Stimulated activated effector memory CD8-positive, alpha-beta T cell treated with anti-CD3 and anti-CD28 coated beads, Interleukin-12 subunit alpha, Interleukin-12 subunit beta, amount 100 ng/mL, for 72 hours (primary cell): ENCODE data around the gene AIF1.

ENCODE experiments used
- ATAC-seq: fragments of 150-1000 bp; cut with Tn5 transposase; 2 replicates; pipeline ENCODE4 v1.10.0; 2021
- DNase-seq, 2 donors: peaks; one replicate each; pipeline ENCODE4 v3.0.0; 2021 to 2022; ENCODE audit warnings: low spot score in 2 of 2
- H3K27ac Mint-ChIP-seq: one replicate; pipeline ENCODE4 v1.8.0; 2022; ENCODE audit warnings: mild to moderate bottlenecking, mixed read lengths
- H3K36me3 Mint-ChIP-seq: one replicate; pipeline ENCODE4 v1.8.0; 2022; ENCODE audit warnings: mild to moderate bottlenecking, mixed read lengths
- H3K4me1 Mint-ChIP-seq: one replicate; pipeline ENCODE4 v1.8.0; 2022; ENCODE audit warnings: mixed read lengths
- H3K4me3 Mint-ChIP-seq: one replicate; pipeline ENCODE4 v1.8.0; 2022; ENCODE audit warnings: mild to moderate bottlenecking, mixed read lengths
- H3K9me3 Mint-ChIP-seq: one replicate; pipeline ENCODE4 v1.8.0; 2022; ENCODE audit warnings: mixed read lengths

AIF1 gene

GRCh38 chr6:31624070-31624469, 9.0 kb downstream of the AIF1 start:
- Mint-ChIP-seq H3K36me3 (peaks cover 94% of the 10 kb centered on the region), H3K4me1 (peaks cover 38% of the 10 kb centered on the region), H3K4me3 (no peak overlapping the region), H3K9me3 (no peaks in the 10 kb centered on the region), H3K27ac (peak overlapping the region; percentile 51)
- ATAC-seq (no peak), DNase-seq (no peak)

GRCh38 chr6:31626952-31627351, 11.9 kb downstream of the AIF1 start:
- H3K4me1 Mint-ChIP-seq = peaks cover 29% of the 10 kb centered on the region
- no peaks in the 10 kb centered on the region for H3K9me3 Mint-ChIP-seq
- peak overlapping the region; percentile 82 for H3K27ac Mint-ChIP-seq
- DNase-seq (no peak), ATAC-seq (no peak)
- H3K4me3 Mint-ChIP-seq = no peak overlapping the region
- H3K36me3 Mint-ChIP-seq = peaks cover 100% of the 10 kb centered on the region

GRCh38 chr6:31627690-31628287, 12.8 kb downstream of the AIF1 start:
- no peak for DNase-seq
- Mint-ChIP-seq H3K27ac (peak overlapping the region; percentile 82), H3K4me1 (peaks cover 24% of the 10 kb centered on the region), H3K9me3 (no peaks in the 10 kb centered on the region), H3K4me3 (no peak overlapping the region), H3K36me3 (peaks cover 100% of the 10 kb centered on the region)
- no peak for ATAC-seq

- H3K27ac Mint-ChIP-seq = no peak overlapping the region
- ATAC-seq = no peak
These were observed 14.0 kb downstream of the AIF1 start for GRCh38 chr6:31629014-31629413.

GRCh38 chr6:31630177-31630934, 15.3 kb downstream of the AIF1 start:
- DNase-seq = no peak
- no peak for ATAC-seq
- Mint-ChIP-seq H3K36me3 (peaks cover 100% of the 10 kb centered on the region), H3K27ac (peak overlapping the region; percentile 1), H3K9me3 (no peaks in the 10 kb centered on the region), H3K4me1 (peaks cover 35% of the 10 kb centered on the region), H3K4me3 (no peak overlapping the region)

More at GRCh38 chr6:31629014-31629413, 14.0 kb downstream of the AIF1 start:
- peaks cover 33% of the 10 kb centered on the region for H3K4me1 Mint-ChIP-seq
- peaks cover 100% of the 10 kb centered on the region for H3K36me3 Mint-ChIP-seq
- no peak for DNase-seq
- no peaks in the 10 kb centered on the region for H3K9me3 Mint-ChIP-seq
- H3K4me3 Mint-ChIP-seq = no peak overlapping the region

DNA sequence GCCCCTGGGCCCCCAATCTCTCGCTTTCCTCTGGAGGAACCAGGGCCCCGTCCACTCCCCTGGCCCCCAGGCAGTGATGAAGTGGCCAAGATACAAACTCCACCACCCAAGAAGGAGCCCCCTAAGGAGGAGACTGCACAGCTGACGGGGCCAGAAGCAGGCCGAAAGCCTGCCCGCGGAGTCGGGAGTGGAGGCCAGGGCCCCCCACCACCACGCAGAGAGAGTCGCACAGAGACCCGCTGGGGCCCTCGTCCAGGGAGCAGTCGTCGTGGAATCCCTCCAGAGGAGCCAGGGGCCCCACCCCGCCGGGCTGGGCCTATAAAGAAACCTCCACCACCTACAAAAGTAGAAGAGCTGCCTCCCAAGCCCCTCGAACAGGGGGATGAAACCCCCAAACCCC, 16.2 kb downstream of the AIF1 start:
- no peaks in the 10 kb centered on the region for H3K9me3 Mint-ChIP-seq
- no peak for DNase-seq
- H3K4me3 Mint-ChIP-seq = no peak overlapping the region
- no peak for ATAC-seq
- peak overlapping the region; percentile 83 for H3K27ac Mint-ChIP-seq
- H3K4me1 Mint-ChIP-seq = peaks cover 33% of the 10 kb centered on the region
- peaks cover 100% of the 10 kb centered on the region for H3K36me3 Mint-ChIP-seq

GRCh38 chr6:31631681-31632278, 16.7 kb downstream of the AIF1 start:
- Mint-ChIP-seq H3K4me1 (peaks cover 29% of the 10 kb centered on the region), H3K9me3 (no peaks in the 10 kb centered on the region), H3K4me3 (no peak overlapping the region), H3K27ac (peak overlapping the region; percentile 83), H3K36me3 (peaks cover 100% of the 10 kb centered on the region)
- ATAC-seq = no peak
- no peak for DNase-seq

DNA sequence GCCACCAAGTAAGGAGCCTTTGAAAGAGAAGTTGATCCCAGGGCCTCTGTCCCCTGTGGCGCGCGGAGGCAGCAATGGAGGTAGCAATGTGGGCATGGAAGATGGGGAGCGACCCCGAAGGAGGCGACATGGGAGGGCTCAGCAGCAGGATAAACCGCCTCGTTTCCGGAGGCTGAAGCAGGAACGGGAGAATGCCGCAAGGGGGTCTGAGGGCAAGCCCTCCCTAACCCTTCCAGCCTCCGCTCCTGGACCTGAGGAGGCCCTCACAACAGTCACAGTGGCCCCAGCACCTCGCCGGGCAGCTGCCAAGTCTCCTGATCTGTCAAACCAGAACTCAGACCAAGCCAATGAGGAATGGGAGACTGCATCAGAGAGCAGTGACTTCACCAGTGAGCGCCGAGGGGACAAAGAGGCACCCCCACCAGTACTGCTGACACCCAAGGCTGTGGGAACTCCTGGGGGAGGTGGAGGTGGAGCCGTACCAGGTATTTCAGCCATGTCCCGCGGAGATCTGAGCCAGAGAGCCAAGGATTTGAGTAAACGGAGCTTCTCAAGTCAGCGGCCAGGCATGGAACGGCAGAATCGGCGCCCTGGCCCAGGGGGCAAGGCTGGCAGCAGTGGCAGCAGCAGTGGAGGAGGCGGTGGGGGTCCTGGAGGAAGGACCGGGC, 17.4 kb downstream of the AIF1 start:
- no peak for ATAC-seq
- Mint-ChIP-seq H3K27ac (peak overlapping the region; percentile 83), H3K9me3 (no peaks in the 10 kb centered on the region), H3K4me1 (peaks cover 23% of the 10 kb centered on the region), H3K36me3 (peaks cover 100% of the 10 kb centered on the region), H3K4me3 (no peak overlapping the region)
- DNase-seq = no peak

- no peak for ATAC-seq
- peaks cover 15% of the 10 kb centered on the region for H3K4me1 Mint-ChIP-seq
- H3K4me3 Mint-ChIP-seq = no peak overlapping the region
- H3K36me3 Mint-ChIP-seq = peaks cover 100% of the 10 kb centered on the region
- H3K9me3 Mint-ChIP-seq = no peaks in the 10 kb centered on the region
- DNase-seq = no peak
- H3K27ac Mint-ChIP-seq = peak overlapping the region; percentile 83
These were observed 18.4 kb downstream of the AIF1 start for GRCh38 chr6:31633447-31633846.

- Mint-ChIP-seq H3K4me1 (peaks cover 15% of the 10 kb centered on the region), H3K4me3 (no peak overlapping the region), H3K27ac (peak overlapping the region; percentile 38), H3K9me3 (no peaks in the 10 kb centered on the region), H3K36me3 (peaks cover 100% of the 10 kb centered on the region)
- DNase-seq = no peak
- ATAC-seq = no peak
These were observed 19.1 kb downstream of the AIF1 start for GRCh38 chr6:31634131-31634530.

DNA sequence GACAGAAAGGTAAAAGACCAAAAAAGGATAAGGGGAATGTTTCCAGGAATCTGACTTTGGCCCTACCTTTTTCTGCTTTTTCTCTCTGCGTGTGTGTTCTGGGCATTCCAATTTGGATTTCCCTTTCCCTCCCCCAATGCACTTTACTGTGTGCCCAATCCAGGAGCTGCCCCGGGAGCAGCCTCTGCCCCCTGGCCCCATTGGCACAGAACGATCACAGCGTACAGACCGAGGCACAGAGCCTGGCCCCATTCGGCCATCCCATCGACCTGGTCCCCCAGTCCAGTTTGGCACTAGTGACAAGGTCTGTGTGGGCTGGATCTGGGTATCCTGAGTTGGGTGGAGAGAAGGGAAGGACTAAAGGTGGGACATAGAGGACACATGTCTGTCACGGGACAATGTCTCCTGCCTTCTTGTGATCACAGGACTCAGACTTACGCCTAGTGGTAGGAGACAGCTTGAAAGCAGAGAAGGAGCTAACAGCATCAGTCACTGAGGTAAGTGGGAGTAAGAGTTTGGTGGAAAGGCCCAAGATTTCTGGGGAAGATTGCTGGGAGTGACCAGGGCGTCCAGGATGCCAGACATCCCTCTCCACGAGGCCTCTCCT, 20.0 kb downstream of the AIF1 start:
- H3K4me3 Mint-ChIP-seq = no peak overlapping the region
- H3K4me1 Mint-ChIP-seq = peaks cover 21% of the 10 kb centered on the region
- no peaks in the 10 kb centered on the region for H3K9me3 Mint-ChIP-seq
- peak overlapping the region; percentile 38 for H3K27ac Mint-ChIP-seq
- DNase-seq (no peak), ATAC-seq (no peak)
- H3K36me3 Mint-ChIP-seq = peaks cover 100% of the 10 kb centered on the region

GRCh38 chr6:31636698-31637596, 21.9 kb downstream of the AIF1 start:
- H3K9me3 Mint-ChIP-seq = no peaks in the 10 kb centered on the region
- H3K4me3 Mint-ChIP-seq = no peak overlapping the region
- ATAC-seq (no peak), DNase-seq (no peak)
- H3K4me1 Mint-ChIP-seq = peaks cover 23% of the 10 kb centered on the region
- peaks cover 100% of the 10 kb centered on the region for H3K36me3 Mint-ChIP-seq
- peak overlapping the region; percentile 38 for H3K27ac Mint-ChIP-seq

DNA sequence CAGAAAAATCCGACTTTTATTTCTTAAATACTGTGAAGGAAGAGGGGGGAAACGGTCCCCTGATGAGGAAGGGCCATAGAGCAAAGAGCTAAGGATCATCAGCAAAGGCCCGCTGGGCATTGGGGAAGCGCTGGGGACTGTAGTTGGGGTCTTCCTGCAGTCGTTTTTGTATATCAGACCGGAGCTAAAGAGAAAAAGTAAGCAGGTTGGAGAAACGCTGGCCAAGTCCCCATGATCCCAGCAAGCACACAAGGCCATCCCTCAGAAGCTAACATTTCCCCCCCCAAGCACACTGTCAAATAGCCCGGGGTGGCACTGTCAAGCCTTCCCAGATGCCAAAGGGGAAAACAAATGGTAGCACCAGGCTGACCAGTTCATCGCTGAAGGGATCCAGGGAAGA, 24.0 kb downstream of the AIF1 start:
- no peak for ATAC-seq
- H3K36me3 Mint-ChIP-seq = peaks cover 100% of the 10 kb centered on the region
- no peak overlapping the region for H3K4me3 Mint-ChIP-seq
- peaks cover 11% of the 10 kb centered on the region for H3K4me1 Mint-ChIP-seq
- peak overlapping the region; percentile 81 for H3K27ac Mint-ChIP-seq
- no peak for DNase-seq
- H3K9me3 Mint-ChIP-seq = no peaks in the 10 kb centered on the region

DNA sequence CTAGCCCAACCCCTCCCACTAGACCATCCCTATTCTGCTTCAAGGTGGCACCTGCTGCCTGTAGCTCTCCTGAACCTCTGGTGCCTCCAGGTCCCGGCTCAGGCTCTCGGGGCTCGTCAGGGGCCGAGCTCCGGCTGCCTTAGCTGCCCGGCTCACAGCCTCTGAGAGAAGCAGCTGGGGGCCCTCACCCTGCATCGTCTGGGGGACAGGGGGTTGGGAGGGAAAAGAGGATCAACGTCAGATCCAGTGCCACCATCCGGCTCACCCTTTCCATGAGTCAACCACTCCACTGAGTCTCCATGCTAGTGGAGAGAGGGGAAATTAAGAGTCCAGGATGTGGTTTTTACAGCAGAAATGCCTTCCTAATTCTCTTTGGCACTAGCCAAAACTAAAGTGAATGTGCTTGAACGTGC, 24.4 kb downstream of the AIF1 start:
- ATAC-seq = peak; percentile 48
- DNase-seq = no peak
- Mint-ChIP-seq H3K27ac (peak overlapping the region; percentile 85), H3K4me3 (no peak overlapping the region), H3K4me1 (peaks cover 8% of the 10 kb centered on the region), H3K36me3 (peaks cover 100% of the 10 kb centered on the region), H3K9me3 (no peaks in the 10 kb centered on the region)
